Left renal cortex interstitium (tissue), 4 donors: ENCODE results near the gene ITIH4. TPM values are rescaled to one million over a fixed set of nuclear protein-coding genes. Genes with fewer than 3 reads are reported as not detected.

Experiments used
- DNase-seq, 4 donors: peaks; one replicate each; pipeline ENCODE4 v3.0.0-alpha.2; 2013; ENCODE audit warnings: low read depth in 4 of 4, low spot score in 2 of 4, missing footprints in 1 of 4
- polyA plus RNA-seq, 4 donors: library from polyadenylated mRNA; unstranded; fragments of 120-200 nt; gene quantifications; one replicate each; pipeline ENCODE4 v1.2.1, GENCODE V29; 2013; ENCODE audit not compliant: insufficient read length in 4 of 4

Gene ITIH4
- polyA plus RNA-seq, 4 donors = 5.4 to 11.0 (median 8.6) TPM

- DNase-seq = no peak
These were observed 25.0 kb downstream of the ITIH4 start for GRCh38 chr3:52805270-52806039.

- DNase-seq = no peak
These were observed 28.6 kb downstream of the ITIH4 start for GRCh38 chr3:52801839-52802238.

DNA sequence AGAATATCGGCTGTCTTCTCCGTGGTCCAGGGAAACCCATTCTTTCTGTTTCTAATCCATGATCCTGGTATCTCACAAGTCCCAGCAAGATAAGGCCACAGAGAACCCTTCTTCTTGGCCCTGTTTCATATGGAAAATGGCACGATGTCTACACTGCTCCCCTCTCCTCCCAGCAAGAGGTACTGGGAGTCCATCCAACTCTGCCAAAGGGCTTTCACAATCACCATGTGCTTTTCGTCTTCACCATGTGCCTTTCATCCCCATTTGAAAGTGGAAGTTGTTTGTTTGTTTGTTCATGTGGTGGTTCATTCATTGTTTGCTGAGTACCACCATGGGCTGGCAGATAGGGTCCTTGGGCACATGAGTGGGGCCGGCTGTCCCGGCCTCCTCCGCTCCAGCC is 30.4 kb downstream of the ITIH4 start:
- DNase-seq = no peak

DNA sequence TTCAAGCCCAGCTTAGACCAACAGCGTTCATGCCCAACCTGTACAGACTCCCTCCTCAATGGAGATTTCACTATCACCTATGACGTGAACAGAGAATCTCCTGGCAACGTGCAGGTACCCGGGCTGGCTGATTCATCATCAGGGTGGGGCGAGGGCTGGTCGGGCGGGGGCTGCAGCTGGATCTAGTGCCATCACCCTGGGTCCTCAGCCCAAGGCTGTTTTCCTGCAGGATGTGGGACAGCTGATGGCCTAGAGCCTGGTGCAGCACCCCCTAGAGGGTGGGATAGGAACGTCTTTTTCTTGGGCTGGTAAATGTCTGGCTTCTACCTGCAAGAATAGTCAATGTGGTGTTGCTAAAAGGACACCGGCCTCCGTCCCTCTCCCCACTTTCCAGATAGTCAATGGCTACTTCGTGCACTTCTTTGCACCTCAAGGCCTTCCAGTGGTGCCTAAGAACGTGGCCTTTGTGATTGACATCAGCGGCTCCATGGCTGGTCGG is 31.4 kb downstream of the ITIH4 start:
- DNase-seq = no peak

- DNase-seq = no peak
These were observed 32.0 kb downstream of the ITIH4 start for GRCh38 chr3:52798376-52798977.

GRCh38 chr3:52796411-52796810 is 34.1 kb downstream of the ITIH4 start:
- no peak for DNase-seq

- DNase-seq = no peak
These were observed 35.1 kb downstream of the ITIH4 start for GRCh38 chr3:52795298-52795900.

GRCh38 chr3:52794612-52795099 is 35.8 kb downstream of the ITIH4 start, which contains the start of gene ITIH3:
Gene ITIH3 (plus strand): TSS chr3:52794796. CDS start chr3:52794804, 8 bp downstream.
- no peak for DNase-seq

- DNase-seq = no peak
These were observed 36.5 kb downstream of the ITIH4 start for GRCh38 chr3:52793702-52794611.

DNA sequence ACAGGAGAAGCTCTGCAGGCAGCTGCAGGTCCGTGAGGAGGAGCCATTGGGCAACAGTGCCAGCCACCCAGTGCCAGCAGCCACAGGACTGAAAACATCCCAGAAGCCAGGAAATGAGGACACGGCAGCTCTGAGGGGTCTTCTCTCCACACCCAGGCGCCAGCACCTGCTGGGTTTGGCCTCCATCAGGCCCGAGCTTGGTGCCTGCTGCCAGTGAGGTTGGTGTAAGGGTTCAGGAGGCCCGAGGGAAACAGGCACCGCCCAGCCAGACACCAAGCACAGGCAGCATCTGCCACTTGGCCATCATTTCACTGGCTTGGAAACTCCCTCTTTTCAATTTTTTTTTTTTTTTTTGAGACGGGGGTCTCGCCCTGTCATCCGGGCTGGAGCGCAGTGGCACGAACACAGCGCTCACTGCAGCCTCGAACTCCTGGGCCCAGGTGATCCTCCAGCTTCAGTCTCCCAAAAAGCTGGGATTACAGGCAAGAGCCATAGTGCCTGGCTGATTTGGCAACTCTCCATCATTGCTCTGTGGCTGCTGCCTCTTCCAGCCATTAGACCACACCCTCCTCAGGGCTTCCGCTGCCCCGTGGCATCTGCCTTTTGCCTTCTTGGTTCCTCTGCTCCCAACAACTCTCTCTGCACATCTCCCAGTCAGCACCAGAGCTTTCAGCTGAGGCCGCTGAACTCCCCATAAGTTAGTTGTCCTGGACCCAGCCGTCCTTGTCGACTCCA is 37.3 kb downstream of the ITIH4 start:
- no peak for DNase-seq

- no peak for DNase-seq
These were observed 38.1 kb downstream of the ITIH4 start for GRCh38 chr3:52792413-52792812.

GRCh38 chr3:52791928-52792327 is 38.5 kb downstream of the ITIH4 start:
- DNase-seq = no peak

GRCh38 chr3:52791366-52791765 is 39.1 kb downstream of the ITIH4 start:
- no peak for DNase-seq

DNA sequence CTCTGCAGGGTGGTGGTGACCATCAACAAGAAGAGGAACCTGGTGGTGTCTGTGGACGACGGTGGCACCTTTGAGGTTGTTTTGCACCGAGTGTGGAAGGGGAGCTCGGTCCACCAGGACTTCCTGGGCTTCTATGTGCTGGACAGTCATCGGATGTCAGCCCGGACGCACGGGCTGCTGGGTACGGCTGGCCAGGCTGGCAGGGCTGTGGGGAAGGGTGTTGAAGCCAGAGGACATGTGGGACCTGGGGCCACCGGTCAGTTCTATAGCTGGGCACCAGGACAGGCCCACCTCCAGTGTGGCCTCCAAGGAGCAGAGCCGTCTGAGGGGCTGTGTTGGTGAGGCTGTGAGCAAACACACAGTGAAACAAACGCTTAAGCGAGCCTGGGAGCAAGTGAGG is 39.7 kb downstream of the ITIH4 start:
- no peak for DNase-seq

- no peak for DNase-seq
These were observed 40.1 kb downstream of the ITIH4 start for GRCh38 chr3:52790337-52790736.

GRCh38 chr3:52789746-52790040 is 40.8 kb downstream of the ITIH4 start:
- no peak for DNase-seq

DNA sequence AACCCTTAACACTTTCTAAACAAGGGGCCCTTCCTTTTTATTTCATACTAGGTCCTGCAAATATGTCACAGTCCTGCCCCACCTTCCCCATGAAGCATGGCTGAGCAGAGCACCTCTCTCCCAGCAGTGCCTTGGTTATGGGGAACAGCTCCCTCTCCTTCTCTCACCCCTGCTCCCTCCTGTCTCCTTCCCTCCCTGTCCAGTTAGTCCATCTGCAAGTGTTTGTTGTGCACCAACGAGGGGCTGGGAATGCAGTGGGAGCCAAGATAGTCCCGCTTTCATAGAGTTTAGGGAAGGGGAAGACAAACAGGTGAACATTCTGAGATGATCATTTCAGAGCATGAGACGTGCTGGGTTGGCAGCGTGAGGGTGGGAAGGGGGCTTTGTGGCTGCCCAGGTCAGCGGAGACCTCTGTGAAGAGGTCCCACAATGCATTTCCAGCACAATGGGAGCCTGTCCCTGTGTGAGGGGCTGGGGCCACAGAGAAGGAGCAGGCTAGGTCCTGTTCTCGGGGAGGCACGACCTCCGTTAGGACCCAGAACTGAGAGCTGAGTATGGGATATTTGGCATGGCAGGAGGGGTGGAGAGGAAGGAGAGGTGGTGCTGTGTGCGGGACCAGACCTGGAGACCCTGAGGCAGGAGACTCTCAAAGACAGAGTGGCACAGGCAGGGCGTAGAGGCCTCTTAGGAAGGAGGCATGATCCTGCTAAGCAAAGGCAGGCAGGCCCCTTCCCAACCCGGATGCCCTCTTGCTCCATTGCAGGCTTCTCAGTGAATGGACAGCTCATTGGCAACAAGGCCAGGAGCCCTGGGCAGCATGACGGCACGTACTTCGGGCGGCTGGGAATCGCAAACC is 41.4 kb downstream of the ITIH4 start:
- no peak for DNase-seq

DNA sequence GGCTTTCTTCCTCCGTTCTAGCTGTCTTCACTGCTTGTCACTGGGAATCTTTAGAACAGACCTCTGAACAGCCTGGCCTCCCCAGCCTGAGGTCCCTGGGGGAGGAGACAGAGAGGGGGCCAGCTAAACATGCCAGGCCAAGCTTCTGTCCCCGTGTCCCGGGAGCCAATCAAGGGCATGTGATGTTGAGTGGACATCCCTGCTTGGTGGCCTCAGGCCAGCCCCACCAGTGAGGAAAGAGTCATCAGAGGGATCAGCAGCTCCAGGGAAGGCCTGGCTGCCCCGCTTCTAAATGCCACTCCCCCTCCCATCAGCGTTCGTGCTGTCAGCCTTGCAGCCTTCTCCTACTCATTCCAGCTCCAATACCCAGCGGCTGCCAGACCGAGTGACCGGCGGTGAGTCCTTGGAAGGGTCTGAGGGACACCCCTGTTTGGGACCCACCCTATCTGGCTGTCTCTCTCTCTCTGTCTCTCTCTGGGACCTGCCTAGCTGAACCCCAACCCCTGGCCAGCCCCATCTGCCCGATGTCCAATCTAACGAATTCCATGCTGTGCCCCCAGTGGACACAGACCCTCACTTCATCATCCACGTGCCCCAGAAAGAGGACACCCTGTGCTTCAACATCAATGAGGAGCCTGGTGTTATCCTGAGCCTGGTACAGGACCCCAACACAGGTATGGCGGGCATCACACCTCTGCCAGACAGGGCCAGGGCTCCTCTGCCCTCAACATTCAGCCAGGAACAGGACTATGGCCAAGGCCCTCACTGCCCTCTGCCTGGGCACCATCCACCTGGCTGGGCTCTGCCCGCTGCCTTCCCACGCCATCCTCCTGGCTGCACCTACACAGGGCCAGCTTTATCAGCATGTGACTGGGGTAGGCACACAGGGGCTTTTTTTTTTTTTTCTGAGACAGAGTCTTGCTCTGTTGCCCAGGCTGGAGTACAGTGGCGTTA is 42.5 kb downstream of the ITIH4 start:
- no peak for DNase-seq
